Neural cell (in vitro differentiated cells): ENCODE results near the gene TTC13.

Experiments
- EP300 ChIP-seq: fragments of 450-650 bp; conservative IDR thresholded peaks from 2 replicates; pipeline ENCODE4 v1.6.1; 2014; ENCODE audit warnings: antibody characterized with exemption, mild to moderate bottlenecking, moderate library complexity; ENCODE audit not compliant: poor library complexity, severe bottlenecking
- EZH2 ChIP-seq: fragments of 200-600, 300-800 bp; shearing (Covaris generic), sonication (generic); IDR thresholded peaks from 2 replicates; pipeline ENCODE4 v1.6.1; 2014; ENCODE audit warnings: antibody characterized with exemption, low read length, borderline replicate concordance, mild to moderate bottlenecking; ENCODE audit not compliant: insufficient read depth, poor library complexity, severe bottlenecking
- MXI1 ChIP-seq: fragments of 450-650 bp; conservative IDR thresholded peaks from 2 replicates; pipeline ENCODE4 v1.6.1; 2014; ENCODE audit warnings: antibody characterized with exemption, mild to moderate bottlenecking; ENCODE audit not compliant: poor library complexity, severe bottlenecking
- POLR2AphosphoS5 ChIP-seq: IDR thresholded peaks from 2 replicates; pipeline ENCODE4 v1.6.1; 2012
- RAD21 ChIP-seq: fragments of 450-650 bp; conservative IDR thresholded peaks from 2 replicates; pipeline ENCODE4 v1.6.1; 2014; ENCODE audit warnings: antibody characterized with exemption, mild to moderate bottlenecking, moderate library complexity
- REST ChIP-seq: IDR thresholded peaks from 2 replicates; pipeline ENCODE4 v1.6.1; 2012; ENCODE audit warnings: borderline replicate concordance
- SMC3 ChIP-seq: fragments of 450-650 bp; conservative IDR thresholded peaks from 2 replicates; pipeline ENCODE4 v1.6.1; 2014; ENCODE audit warnings: antibody characterized with exemption, mild to moderate bottlenecking, moderate library complexity; ENCODE audit not compliant: poor library complexity
- TAF1 ChIP-seq: IDR thresholded peaks from 2 replicates; pipeline ENCODE4 v1.6.1; 2012; ENCODE audit warnings: low read depth
- TF ChIP-seq, protein P1 (sequence below): fragments of 450-650 bp; IDR thresholded peaks from 2 replicates; pipeline ENCODE4 v1.5.1; 2014; ENCODE audit warnings: antibody characterized with exemption, mild to moderate bottlenecking, moderate library complexity; ENCODE audit not compliant: poor library complexity, severe bottlenecking

GRCh38 chr1:230878591-230878990 lies 100.1 kb downstream of the TTC13 start:
- TF ChIP-seq, protein P1, sequence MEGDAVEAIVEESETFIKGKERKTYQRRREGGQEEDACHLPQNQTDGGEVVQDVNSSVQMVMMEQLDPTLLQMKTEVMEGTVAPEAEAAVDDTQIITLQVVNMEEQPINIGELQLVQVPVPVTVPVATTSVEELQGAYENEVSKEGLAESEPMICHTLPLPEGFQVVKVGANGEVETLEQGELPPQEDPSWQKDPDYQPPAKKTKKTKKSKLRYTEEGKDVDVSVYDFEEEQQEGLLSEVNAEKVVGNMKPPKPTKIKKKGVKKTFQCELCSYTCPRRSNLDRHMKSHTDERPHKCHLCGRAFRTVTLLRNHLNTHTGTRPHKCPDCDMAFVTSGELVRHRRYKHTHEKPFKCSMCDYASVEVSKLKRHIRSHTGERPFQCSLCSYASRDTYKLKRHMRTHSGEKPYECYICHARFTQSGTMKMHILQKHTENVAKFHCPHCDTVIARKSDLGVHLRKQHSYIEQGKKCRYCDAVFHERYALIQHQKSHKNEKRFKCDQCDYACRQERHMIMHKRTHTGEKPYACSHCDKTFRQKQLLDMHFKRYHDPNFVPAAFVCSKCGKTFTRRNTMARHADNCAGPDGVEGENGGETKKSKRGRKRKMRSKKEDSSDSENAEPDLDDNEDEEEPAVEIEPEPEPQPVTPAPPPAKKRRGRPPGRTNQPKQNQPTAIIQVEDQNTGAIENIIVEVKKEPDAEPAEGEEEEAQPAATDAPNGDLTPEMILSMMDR = no peak
- TF ChIP-seq EP300 (no peak), REST (no peak), EZH2 (no peak), POLR2AphosphoS5 (no peak), TAF1 (no peak), RAD21 (no peak), MXI1 (no peak), SMC3 (no peak)
